HS-27A (cell line): ENCODE results near the gene CYP2D6.
"Not testable (repeated sequence)": the region's sequence is repeated elsewhere in the genome, so short reads cannot be mapped to it uniquely, and the experiment has no call there.

Source experiments
- DNase-seq: peaks from one replicate; pipeline ENCODE4 v3.0.0-alpha.2; 2012; ENCODE audit warnings: low read depth, missing footprints

CYP2D6 gene

DNA sequence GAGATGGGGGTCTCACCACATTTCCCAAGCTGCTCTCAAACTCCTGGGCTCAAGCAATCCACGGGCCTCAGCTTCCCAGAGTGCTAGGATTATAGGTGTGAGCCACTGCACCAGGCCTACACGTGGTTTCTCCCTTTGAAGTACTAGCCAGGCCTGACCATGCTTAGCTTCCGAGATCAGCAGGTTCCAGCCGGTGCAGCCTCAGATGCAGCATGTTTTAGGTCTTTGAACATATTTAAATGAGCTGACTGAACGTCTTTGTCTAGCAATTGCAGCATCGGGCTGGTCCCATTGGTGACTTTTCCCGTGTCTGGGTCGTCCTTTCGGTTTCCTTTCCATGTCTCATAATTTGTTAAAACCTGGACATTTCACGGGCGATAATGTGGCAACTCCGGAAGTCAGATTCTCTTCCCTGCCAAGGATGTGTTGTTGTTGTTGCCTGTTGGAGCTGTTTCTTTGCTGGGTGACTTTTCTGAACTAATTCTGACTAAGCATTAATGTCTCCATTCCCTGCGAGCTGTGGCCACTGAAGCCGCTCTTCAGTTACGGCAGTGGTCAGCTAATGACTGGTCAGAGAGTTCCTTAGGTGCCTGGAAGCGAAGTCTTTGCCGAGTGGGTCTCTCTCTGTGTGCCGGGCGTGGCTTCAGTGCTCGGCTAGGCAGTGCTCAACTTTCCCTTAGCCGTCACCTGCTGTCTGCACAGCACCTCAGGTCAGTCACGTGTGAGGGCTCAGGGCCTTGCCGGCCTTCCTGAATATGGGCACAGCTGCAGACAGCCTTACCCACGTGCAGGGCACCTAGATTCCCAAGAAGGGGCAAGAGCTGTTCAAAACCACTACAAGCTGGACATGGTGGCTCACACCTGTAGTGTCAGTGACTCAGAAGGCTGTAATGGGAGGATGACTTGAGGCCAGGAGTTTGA, 3.8 kb upstream of the CYP2D6 start:
- DNase-seq = no peak

DNA sequence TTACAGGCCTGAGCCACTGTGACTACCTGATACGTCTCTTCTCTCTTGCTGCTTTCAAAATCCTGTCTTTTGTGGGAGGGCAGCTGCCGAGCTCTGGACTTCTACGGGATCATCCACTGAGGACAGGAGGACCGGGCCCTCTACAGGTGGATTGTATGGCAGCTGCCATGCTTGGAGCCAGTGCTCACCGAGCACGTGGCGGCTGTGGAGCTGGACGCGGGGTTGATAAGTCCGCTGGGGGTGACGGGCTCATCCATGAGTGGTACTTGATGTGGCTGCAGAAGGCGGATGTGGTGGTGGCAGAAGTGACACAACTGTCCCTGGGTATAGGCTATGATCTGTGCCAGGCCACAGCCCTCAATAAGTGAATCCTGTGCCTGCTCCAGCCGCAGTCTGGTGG, 1.8 kb upstream of the CYP2D6 start:
- no peak for DNase-seq

- DNase-seq = no peak
These were observed 952 bp upstream of the CYP2D6 start for GRCh38 chr22:42131562-42131961.

DNA sequence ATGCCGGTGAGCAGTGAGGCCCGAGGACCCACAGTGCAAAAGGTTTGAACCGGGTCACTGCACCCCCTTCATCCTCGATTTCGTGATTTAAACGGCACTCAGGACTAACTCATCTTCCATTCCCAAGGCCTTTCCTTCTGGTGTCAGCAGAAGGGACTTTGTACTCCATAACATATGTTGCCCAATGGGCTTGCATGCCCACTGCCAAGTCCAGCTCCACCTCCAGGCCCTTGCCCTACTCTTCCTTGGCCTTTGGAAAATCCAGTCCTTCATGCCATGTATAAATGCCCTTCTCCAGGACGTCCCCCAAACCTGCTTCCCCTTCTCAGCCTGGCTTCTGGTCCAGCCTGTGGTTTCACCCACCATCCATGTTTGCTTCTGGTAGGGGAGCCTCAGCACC, 428 bp downstream of the CYP2D6 start:
- DNase-seq = not testable (repeated sequence)

DNA sequence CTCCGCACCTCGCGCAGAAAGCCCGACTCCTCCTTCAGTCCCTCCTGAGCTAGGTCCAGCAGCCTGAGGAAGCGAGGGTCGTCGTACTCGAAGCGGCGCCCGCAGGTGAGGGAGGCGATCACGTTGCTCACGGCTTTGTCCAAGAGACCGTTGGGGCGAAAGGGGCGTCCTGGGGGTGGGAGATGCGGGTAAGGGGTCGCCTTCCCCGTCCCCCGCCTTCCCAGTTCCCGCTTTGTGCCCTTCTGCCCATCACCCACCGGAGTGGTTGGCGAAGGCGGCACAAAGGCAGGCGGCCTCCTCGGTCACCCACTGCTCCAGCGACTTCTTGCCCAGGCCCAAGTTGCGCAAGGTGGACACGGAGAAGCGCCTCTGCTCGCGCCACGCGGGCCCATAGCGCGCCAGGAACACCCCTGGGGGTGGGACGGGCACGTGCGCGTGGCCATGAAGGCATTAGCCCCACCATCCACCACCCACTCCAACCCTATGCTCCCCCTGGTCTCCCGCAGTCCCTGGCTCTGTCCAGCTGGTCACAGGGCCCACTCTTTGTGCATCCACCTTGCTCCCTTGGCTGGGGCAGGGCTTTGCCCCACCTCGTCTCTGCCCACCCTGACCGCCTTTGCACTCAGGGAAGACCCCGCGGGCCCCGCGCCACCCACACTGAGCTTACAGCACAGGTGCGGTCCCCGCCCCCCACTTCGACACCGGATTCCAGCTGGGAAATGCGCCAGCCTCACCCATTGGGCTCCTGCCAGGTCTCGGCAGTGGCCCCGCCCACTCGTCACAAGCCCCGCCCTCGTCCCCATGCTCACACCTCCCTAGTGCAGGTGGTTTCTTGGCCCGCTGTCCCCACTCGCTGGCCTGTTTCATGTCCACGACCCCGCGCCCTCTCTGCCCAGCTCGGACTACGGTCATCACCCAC, 1.6 kb downstream of the CYP2D6 start:
- DNase-seq = not testable (repeated sequence)

- not testable (repeated sequence) for DNase-seq
These were observed 2.6 kb downstream of the CYP2D6 start for GRCh38 chr22:42128007-42128406.

GRCh38 chr22:42127606-42128005, 3.0 kb downstream of the CYP2D6 start:
- DNase-seq = no peak

GRCh38 chr22:42123529-42123928, 7.1 kb downstream of the CYP2D6 start:
- not testable (repeated sequence) for DNase-seq

GRCh38 chr22:42120231-42121021, 10.2 kb downstream of the CYP2D6 start:
- DNase-seq = not testable (repeated sequence)

DNA sequence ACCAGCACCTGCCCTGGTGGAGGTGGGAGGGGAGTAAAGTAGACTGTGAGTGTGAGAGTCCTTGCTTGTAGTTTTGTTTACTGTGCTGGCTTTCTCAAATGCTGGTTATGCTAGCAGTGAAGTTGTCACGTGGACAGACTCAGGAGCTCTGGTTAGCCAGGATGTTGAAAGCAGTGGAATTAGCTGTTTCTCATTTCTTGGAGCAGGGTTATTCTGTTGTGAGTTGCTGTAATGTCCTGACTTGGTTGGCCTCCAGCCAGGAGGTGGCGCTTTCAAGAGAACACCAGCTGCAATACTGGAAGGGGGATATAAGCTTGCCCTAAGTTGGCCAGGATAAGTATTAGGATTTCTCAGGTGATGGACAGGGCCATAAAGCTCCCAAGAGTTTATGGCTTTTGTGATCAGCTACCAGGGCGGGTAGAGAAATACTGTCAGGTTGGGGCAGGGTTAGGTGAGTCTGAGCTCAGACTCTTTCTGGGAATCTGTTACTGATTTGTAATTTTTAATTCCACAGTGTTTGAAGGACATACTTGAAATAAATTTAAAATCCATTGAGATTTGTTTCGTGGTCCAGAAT, 13.7 kb downstream of the CYP2D6 start:
- no peak for DNase-seq

DNA sequence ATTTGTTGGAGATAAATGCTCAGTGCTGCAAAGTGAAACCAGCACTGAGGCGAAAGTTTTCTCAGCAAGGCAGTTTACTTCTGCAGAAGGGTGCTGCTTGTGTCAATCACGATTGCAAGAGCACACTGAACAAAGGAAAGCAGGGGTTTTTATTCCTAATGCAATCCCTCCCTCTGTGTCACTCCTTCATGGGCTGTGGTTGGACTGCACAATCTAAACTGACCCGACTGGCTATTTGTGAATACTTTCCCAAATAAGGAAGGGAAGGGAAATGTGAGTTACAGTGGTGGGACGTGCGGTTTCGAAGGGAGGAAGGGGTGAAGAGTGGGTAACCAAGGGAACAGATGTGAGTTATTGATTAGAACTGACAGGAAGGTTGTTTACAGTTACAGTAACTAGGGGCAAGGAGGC, 15.2 kb downstream of the CYP2D6 start:
- DNase-seq = not testable (repeated sequence)

- DNase-seq = no peak
These were observed 15.9 kb downstream of the CYP2D6 start for GRCh38 chr22:42114721-42115120.

- DNase-seq = not testable (repeated sequence)
These were observed 17.8 kb downstream of the CYP2D6 start for GRCh38 chr22:42112793-42113192.

- no peak for DNase-seq
These were observed 18.8 kb downstream of the CYP2D6 start for GRCh38 chr22:42111798-42112197.

GRCh38 chr22:42108848-42109247, 21.8 kb downstream of the CYP2D6 start:
- DNase-seq = no peak

- not testable (repeated sequence) for DNase-seq
These were observed 26.2 kb downstream of the CYP2D6 start for GRCh38 chr22:42104332-42104860.

- DNase-seq = no peak
These were observed 29.4 kb downstream of the CYP2D6 start for GRCh38 chr22:42101199-42101598.

- no peak for DNase-seq
These were observed 39.2 kb downstream of the CYP2D6 start for GRCh38 chr22:42091455-42091782.

DNA sequence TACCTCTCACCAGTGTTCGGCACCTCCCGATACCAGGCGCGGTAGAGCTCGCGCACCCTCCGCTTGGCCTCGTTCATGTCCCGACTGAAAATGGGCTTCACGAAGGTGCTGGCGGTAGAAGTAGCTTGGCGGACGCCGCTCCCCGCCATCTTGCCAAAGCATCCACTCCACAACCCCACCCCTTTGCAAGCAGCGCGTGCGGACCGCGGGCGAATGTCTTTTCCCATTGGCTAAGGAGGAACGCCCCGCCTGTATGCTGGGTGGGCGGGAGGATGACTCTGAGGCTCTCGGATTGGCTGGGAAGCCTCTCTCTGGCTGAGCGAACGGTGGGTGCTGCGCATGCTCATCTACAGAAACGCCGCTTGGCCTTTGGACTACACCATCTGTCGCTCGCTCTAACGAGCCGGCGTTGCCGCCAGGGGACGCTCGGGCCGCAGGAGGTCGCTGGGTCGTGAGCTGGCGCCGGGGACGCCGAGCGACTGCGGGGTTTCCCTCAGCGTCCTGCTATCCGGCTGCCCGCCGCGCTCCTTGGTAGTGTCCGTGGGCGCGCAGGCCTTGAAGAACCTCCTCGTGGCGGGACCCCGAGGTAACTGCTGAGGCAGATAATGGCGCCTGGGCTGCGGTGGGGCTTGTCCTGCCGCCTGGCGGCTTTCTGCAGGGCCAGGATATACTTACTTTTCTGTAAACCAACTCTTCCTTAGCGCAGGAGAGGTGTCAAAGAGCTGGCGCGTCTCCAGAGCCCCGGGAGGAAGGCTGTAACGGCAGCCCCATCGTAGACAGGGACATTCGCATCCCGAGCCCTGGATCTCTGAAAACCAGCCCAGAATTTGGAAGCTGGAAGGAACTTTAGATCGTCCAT, 39.8 kb downstream of the CYP2D6 start, which contains the start of gene NDUFA6:
Gene NDUFA6, minus strand, starts transcription at position 177 of the 859 bp plus-strand sequence. Its CDS starts 28 bp downstream, at position 149.
- DNase-seq = peak; percentile 92

- no peak for DNase-seq
These were observed 44.6 kb downstream of the CYP2D6 start for GRCh38 chr22:42086051-42086450.
